Choroid plexus epithelial cell (primary cell): ENCODE results near the gene AK6.

Experiments used
- DNase-seq: peaks from one replicate; pipeline ENCODE4 v3.0.0-alpha.2; 2010; ENCODE audit warnings: low read depth
- H3K4me3 ChIP-seq: 2 replicates; pipeline ENCODE4 v1.5.1; 2011; ENCODE audit warnings: low read depth, mild to moderate bottlenecking, control low read depth, low read length, moderate library complexity
- CTCF ChIP-seq: conservative IDR thresholded peaks from 2 replicates; pipeline ENCODE4 v1.5.1; 2011; ENCODE audit warnings: low read depth, mild to moderate bottlenecking, control low read depth, inconsistent platforms, low read length, moderate library complexity

The AK6 gene

DNA sequence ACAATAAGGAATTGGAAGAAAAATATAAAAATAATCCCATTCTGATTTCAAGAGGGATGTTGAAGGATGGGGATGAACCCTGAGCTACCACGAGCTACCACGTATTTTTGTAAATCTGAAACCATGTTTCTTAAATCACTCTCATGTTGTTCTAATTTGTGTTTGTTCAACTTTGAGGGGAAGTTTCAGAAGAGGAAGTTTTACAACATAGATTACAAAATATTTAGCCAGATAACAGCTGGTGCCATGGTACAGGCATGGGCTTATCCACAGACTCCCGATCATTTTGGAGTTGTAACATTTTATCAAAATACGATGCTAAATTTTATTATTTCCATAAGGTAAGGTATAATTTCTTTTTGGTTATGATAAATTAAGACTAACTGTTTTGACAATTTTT, 51.9 kb downstream of the AK6 start:
- DNase-seq: no peak
- no peak for TF ChIP-seq CTCF
- H3K4me3 ChIP-seq: no peak overlapping the region

DNA sequence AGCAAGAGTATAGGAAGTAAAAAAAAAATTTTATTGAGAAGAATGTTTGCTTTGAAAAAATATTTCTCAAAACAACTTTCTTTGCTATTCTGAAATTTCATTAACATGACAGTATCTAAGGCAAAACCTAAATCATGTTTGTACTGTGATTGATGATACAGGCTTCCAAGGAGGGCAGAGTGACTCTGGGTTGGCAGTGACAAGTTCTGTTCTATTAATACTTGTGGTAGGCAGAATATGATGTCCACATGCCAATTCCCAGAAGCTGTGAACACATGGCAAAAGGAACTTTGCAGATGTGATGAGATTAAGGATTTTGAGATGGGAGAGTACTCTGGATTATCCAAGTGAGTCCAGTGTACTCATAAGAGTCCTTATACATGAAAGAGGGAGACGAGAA, 53.3 kb downstream of the AK6 start:
- no peak for TF ChIP-seq CTCF
- H3K4me3 ChIP-seq: no peak overlapping the region
- DNase-seq: no peak

DNA sequence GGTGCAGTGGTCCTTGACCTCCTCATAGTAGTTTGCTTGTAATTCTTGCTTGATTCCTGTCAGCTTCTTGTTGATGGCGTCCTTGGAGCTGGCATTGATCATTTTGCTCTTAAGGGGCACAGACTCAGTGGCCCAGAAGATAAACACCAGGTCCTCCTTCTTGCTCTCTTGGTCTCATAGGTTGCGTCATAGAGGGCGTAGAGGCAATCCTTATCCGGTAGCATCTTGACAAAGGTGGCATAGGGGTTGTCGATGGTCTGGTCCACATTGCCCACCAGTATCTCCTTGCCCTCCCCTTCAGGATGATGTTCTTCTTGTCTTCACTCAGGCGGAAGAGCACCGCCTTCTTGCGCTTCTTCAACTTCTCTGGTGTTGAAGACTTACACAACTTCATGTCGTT, 55.9 kb downstream of the AK6 start:
- no peak for TF ChIP-seq CTCF
- DNase-seq: no peak
- no peak overlapping the region for H3K4me3 ChIP-seq

DNA sequence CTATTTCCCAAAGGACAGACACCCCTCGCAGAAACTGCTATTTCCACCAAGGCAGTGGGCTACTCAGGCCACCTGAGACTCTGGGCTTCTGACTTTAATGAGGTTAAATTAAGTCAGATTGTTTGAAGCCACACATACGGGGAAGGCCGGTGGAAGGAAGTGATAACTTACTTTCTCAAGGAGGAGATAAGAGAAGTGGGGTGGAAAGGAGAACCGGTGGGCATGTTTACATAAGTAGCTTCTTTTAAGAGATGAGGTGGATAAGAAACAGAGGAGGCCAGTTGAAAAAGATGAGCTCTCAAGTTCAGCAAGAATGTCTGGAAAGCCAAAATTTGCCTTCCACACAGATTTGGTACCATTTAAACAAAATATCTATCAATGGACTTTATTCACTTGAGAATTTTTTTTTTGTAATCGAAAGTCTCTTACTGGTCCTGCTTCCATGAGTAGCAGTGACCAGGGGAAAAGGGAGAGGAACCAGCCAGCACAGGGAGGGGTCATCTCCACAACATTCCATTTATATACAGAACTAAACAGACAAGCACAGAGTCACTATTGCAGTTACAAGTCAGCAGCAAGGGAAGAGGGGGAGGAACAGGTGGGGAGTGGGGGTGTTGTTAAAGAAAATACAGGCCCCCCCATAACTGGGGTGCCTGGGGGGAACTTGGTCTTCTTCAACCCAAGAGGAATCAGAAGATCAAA, 56.7 kb downstream of the AK6 start:
- no peak for DNase-seq
- H3K4me3 ChIP-seq: no peak overlapping the region
- no peak for TF ChIP-seq CTCF

GRCh38 chr5:69309380-69309779, 59.9 kb downstream of the AK6 start:
- H3K4me3 ChIP-seq: no peak overlapping the region
- TF ChIP-seq CTCF: no peak
- DNase-seq: no peak

GRCh38 chr5:69308046-69308553, 61.2 kb downstream of the AK6 start:
- DNase-seq: no peak
- no peak for TF ChIP-seq CTCF

DNA sequence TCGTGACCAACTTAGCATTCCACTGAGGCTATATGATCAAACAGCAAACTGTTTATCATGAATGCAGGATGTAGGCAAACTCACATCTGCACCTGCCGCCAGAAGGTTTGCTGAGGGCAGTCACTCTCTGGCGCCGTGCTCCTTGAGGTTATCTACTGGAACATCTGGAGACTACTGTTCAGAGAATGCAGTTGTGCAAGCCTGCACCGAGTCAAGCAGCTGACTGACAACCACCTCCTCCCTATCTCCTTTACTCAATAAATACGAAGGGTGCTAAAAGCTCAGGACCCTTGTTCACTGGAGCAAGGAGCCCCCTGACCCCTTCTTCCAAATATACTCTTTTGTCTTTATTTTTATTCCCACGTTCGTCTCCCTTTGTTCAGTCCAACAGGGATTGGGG, 63.8 kb downstream of the AK6 start:
- DNase-seq: no peak
- no peak for TF ChIP-seq CTCF
- H3K4me3 ChIP-seq: no peak overlapping the region

More at GRCh38 chr5:69308046-69308553, 61.2 kb downstream of the AK6 start:
- H3K4me3 ChIP-seq: no peak overlapping the region
